Duodenal mucosa (tissue), 2 donors: ENCODE data around the gene EIF2AK3.
"Not testable (repeated sequence)": the region's sequence is repeated elsewhere in the genome, so short reads cannot be mapped to it uniquely, and the experiment has no call there.

ENCODE experiments used
- H3K27ac ChIP-seq: one replicate; pipeline ENCODE4 v1.7.0; 2013; ENCODE audit warnings: low read depth, low read length
- H3K27me3 ChIP-seq, 2 donors: one replicate each; pipeline ENCODE4 v1.7.0; 2013; ENCODE audit warnings: low read length in 2 of 2, control low read depth in 1 of 2; ENCODE audit not compliant: insufficient read depth in 2 of 2, control insufficient read depth in 1 of 2
- H3K36me3 ChIP-seq, 2 donors: one replicate each; pipeline ENCODE4 v1.7.0; 2013; ENCODE audit warnings: low read length in 2 of 2, control low read depth in 1 of 2; ENCODE audit not compliant: insufficient read depth in 2 of 2, control insufficient read depth in 1 of 2
- H3K4me1 ChIP-seq, 2 donors: one replicate each; pipeline ENCODE4 v1.7.0; 2013; ENCODE audit warnings: low read length in 2 of 2, control low read depth in 1 of 2; ENCODE audit not compliant: insufficient read depth in 2 of 2, control insufficient read depth in 1 of 2
- H3K4me3 ChIP-seq, 2 donors: one replicate each; pipeline ENCODE4 v1.7.0; 2013; ENCODE audit warnings: low read length in 2 of 2, low read depth in 1 of 2
- H3K9ac ChIP-seq, 2 donors: one replicate each; pipeline ENCODE4 v1.7.0; 2013; ENCODE audit warnings: low read length in 2 of 2, low read depth in 1 of 2
- H3K9me3 ChIP-seq, 2 donors: one replicate each; pipeline ENCODE4 v1.7.0; 2013; ENCODE audit warnings: low read length in 2 of 2, control low read depth in 1 of 2; ENCODE audit not compliant: control insufficient read depth in 1 of 2

EIF2AK3 gene

GRCh38 chr2:88638743-88639142, 11.5 kb upstream of the EIF2AK3 start:
- Histone ChIP-seq H3K27ac (no peak overlapping the region), H3K9ac (no peak overlapping the region), H3K4me1 (no peaks in the 10 kb centered on the region), H3K27me3 (no peaks in the 10 kb centered on the region), H3K4me3 (no peak overlapping the region), H3K36me3 (no peaks in the 10 kb centered on the region), H3K9me3 (no peaks in the 10 kb centered on the region)

GRCh38 chr2:88638123-88638650, 10.9 kb upstream of the EIF2AK3 start:
- no peaks in the 10 kb centered on the region for H3K36me3 ChIP-seq
- no peaks in the 10 kb centered on the region for H3K27me3 ChIP-seq
- no peaks in the 10 kb centered on the region for H3K9me3 ChIP-seq
- no peak overlapping the region for H3K27ac ChIP-seq
- no peak overlapping the region for H3K4me3 ChIP-seq
- no peak overlapping the region for H3K9ac ChIP-seq
- H3K4me1 ChIP-seq = no peaks in the 10 kb centered on the region

- no peak overlapping the region for H3K9ac ChIP-seq
- no peaks in the 10 kb centered on the region for H3K27me3 ChIP-seq
- no peaks in the 10 kb centered on the region for H3K4me1 ChIP-seq
- H3K27ac ChIP-seq = no peak overlapping the region
- no peaks in the 10 kb centered on the region for H3K36me3 ChIP-seq
- H3K9me3 ChIP-seq = no peaks in the 10 kb centered on the region
- no peak overlapping the region for H3K4me3 ChIP-seq
These were observed 10.2 kb upstream of the EIF2AK3 start for GRCh38 chr2:88637464-88637863.

GRCh38 chr2:88636026-88636425, 8.8 kb upstream of the EIF2AK3 start:
- Histone ChIP-seq H3K9ac (no peak overlapping the region), H3K36me3 (no peaks in the 10 kb centered on the region), H3K9me3 (no peaks in the 10 kb centered on the region), H3K27ac (no peak overlapping the region), H3K27me3 (no peaks in the 10 kb centered on the region), H3K4me3 (no peak overlapping the region), H3K4me1 (no peaks in the 10 kb centered on the region)

GRCh38 chr2:88632569-88632968, 5.3 kb upstream of the EIF2AK3 start:
- peaks cover 5 to 6% of the 10 kb centered on the region in 2 donors for H3K4me1 ChIP-seq
- no peaks in the 10 kb centered on the region for H3K36me3 ChIP-seq
- no peaks in the 10 kb centered on the region for H3K9me3 ChIP-seq
- no peak overlapping the region for H3K27ac ChIP-seq
- H3K9ac ChIP-seq = no peak overlapping the region
- H3K27me3 ChIP-seq = no peaks in the 10 kb centered on the region
- H3K4me3 ChIP-seq = no peak overlapping the region

- H3K36me3 ChIP-seq = no peaks in the 10 kb centered on the region
- H3K4me1 ChIP-seq = peaks cover 20 to 22% of the 10 kb centered on the region in 2 donors
- H3K4me3 ChIP-seq = peak overlapping the region; percentile 81 to 90
- no peaks in the 10 kb centered on the region for H3K9me3 ChIP-seq
- peak overlapping the region; percentile 79 to 98 for H3K9ac ChIP-seq
- peak overlapping the region; percentile 97 for H3K27ac ChIP-seq
- H3K27me3 ChIP-seq = no peaks in the 10 kb centered on the region
These were observed 1.3 kb upstream of the EIF2AK3 start for GRCh38 chr2:88628571-88628939.

GRCh38 chr2:88627856-88628570, 749 bp upstream of the EIF2AK3 start:
- no peaks in the 10 kb centered on the region for H3K36me3 ChIP-seq
- H3K27ac ChIP-seq = peak overlapping the region; percentile 97
- no peaks in the 10 kb centered on the region for H3K9me3 ChIP-seq
- H3K4me1 ChIP-seq = peaks cover 20 to 22% of the 10 kb centered on the region in 2 donors
- H3K9ac ChIP-seq = peak overlapping the region; percentile 79 to 98
- peak overlapping the region; percentile 81 to 90 for H3K4me3 ChIP-seq
- no peaks in the 10 kb centered on the region for H3K27me3 ChIP-seq

GRCh38 chr2:88626171-88627054, 851 bp downstream of the EIF2AK3 start:
- no peaks in the 10 kb centered on the region for H3K27me3 ChIP-seq
- peak overlapping the region; percentile 73 to 76 for H3K9ac ChIP-seq
- H3K4me1 ChIP-seq = peaks cover 20 to 22% of the 10 kb centered on the region in 2 donors
- no peaks in the 10 kb centered on the region for H3K36me3 ChIP-seq
- peak overlapping the region; percentile 99 for H3K27ac ChIP-seq
- peak overlapping the region; percentile 81 to 92 for H3K4me3 ChIP-seq
- H3K9me3 ChIP-seq = no peaks in the 10 kb centered on the region

GRCh38 chr2:88624477-88624876, 2.8 kb downstream of the EIF2AK3 start:
- H3K9me3 ChIP-seq = no peaks in the 10 kb centered on the region
- H3K27ac ChIP-seq = no peak overlapping the region
- H3K4me1 ChIP-seq = peaks cover 20 to 22% of the 10 kb centered on the region in 2 donors

GRCh38 chr2:88623831-88624465, 3.3 kb downstream of the EIF2AK3 start:
- not testable (repeated sequence) for H3K9me3 ChIP-seq, H3K27ac ChIP-seq, H3K27me3 ChIP-seq, H3K9ac ChIP-seq, H3K4me3 ChIP-seq, H3K36me3 ChIP-seq
- peaks cover 20 to 22% of the 10 kb centered on the region in 2 donors for H3K4me1 ChIP-seq

More at GRCh38 chr2:88624477-88624876, 2.8 kb downstream of the EIF2AK3 start:
- Histone ChIP-seq H3K36me3 (no peaks in the 10 kb centered on the region), H3K27me3 (no peaks in the 10 kb centered on the region), H3K4me3 (peak overlapping the region; percentile 50 to 56), H3K9ac (peak overlapping the region in 1 of 2 donors; percentile 45)
